DMS79 treated with DMSO at 0.1 percent for 48 hours (cell line): ENCODE measurements around the gene GRAMD2B.
A peak's percentile ranks its signal among the peaks of the same experiment; 100 is the strongest.
"Not testable (repeated sequence)": the region's sequence is repeated elsewhere in the genome, so short reads cannot be mapped to it uniquely, and the experiment has no call there.

Source experiments
- DNase-seq: peaks from one replicate; lab custom pipeline; 2025; lab: John Stamatoyannopoulos, UW

Gene GRAMD2B

GRCh38 chr5:126410623-126411022 lies 12.6 kb upstream of the GRAMD2B start:
- DNase-seq, result no peak

- DNase-seq, result no peak
Observed at GRCh38 chr5:126413856-126414255, 9.4 kb upstream of the GRAMD2B start.

GRCh38 chr5:126414874-126415502 lies 8.2 kb upstream of the GRAMD2B start:
- DNase-seq, result no peak

GRCh38 chr5:126415789-126416188 lies 7.4 kb upstream of the GRAMD2B start:
- no peak for DNase-seq

- no peak for DNase-seq
Observed at GRCh38 chr5:126416266-126416925, 6.8 kb upstream of the GRAMD2B start.

GRCh38 chr5:126417178-126417577 lies 6.0 kb upstream of the GRAMD2B start:
- no peak for DNase-seq

GRCh38 chr5:126419102-126419501 lies 4.1 kb upstream of the GRAMD2B start:
- no peak for DNase-seq

- no peak for DNase-seq
Observed at GRCh38 chr5:126428421-126428820, 5.2 kb downstream of the GRAMD2B start.

- no peak for DNase-seq
Observed at GRCh38 chr5:126430631-126431030, 7.4 kb downstream of the GRAMD2B start.

GRCh38 chr5:126433701-126434100 lies 10.5 kb downstream of the GRAMD2B start:
- no peak for DNase-seq

- DNase-seq, result no peak
Observed at GRCh38 chr5:126435261-126435660, 12.1 kb downstream of the GRAMD2B start.

- no peak for DNase-seq
Observed at GRCh38 chr5:126435714-126436113, 12.5 kb downstream of the GRAMD2B start.

- DNase-seq, result no peak
Observed at GRCh38 chr5:126437721-126438120, 14.5 kb downstream of the GRAMD2B start.

- DNase-seq, result no peak
Observed at GRCh38 chr5:126438267-126438666, 15.1 kb downstream of the GRAMD2B start.

- DNase-seq, result no peak
Observed at GRCh38 chr5:126438868-126439267, 15.7 kb downstream of the GRAMD2B start.

GRCh38 chr5:126439724-126440123 lies 16.5 kb downstream of the GRAMD2B start:
- DNase-seq, result not testable (repeated sequence)

- no peak for DNase-seq
Observed at GRCh38 chr5:126441230-126441629, 18.0 kb downstream of the GRAMD2B start.

GRCh38 chr5:126443374-126443851 lies 20.2 kb downstream of the GRAMD2B start:
- no peak for DNase-seq

- no peak for DNase-seq
Observed at GRCh38 chr5:126444137-126444536, 20.9 kb downstream of the GRAMD2B start.

GRCh38 chr5:126445502-126446174 lies 22.4 kb downstream of the GRAMD2B start:
- DNase-seq, result no peak

GRCh38 chr5:126446498-126447224 lies 23.5 kb downstream of the GRAMD2B start:
- peak; percentile 4 for DNase-seq

- DNase-seq, result no peak
Observed at GRCh38 chr5:126448720-126449119, 25.5 kb downstream of the GRAMD2B start.
